T-helper 1 cell treated with Interleukin-12 subunit alpha and Interleukin-12 subunit beta and Interleukin-4 antibody, amounts not matched to agents 30 ng/mL and 1 ng/mL, for 36 hours (primary cell): Measurements from ENCODE around the gene LILRA5. TPM values are rescaled to one million over a fixed set of nuclear protein-coding genes. Genes with fewer than 3 reads are reported as not detected.
"Not testable (repeated sequence)": the region's sequence is repeated elsewhere in the genome, so short reads cannot be mapped to it uniquely, and the experiment has no call there.

Experiments used
- intact Hi-C: fragments of 100-400 bp; cut with micrococcal nuclease; formaldehyde crosslinking; loops from one replicate; pipeline ENCODE4 v1.15.1; 2024
- total RNA-seq: library from RNA; stranded (reverse); gene quantifications from 2 replicates; pipeline ENCODE4 v1.2.3, GENCODE V29; 2022

Gene LILRA5
- total RNA-seq: not detected in 2 replicates

- intact Hi-C loops: no loop called here
These were observed at the start of gene LILRA5 for GRCh38 chr19:54312436-54313377. Gene LILRA5 (minus strand): TSS chr19:54313166. CDS start chr19:54313019, 147 bp downstream.

GRCh38 chr19:54361680-54362422 is 48.9 kb upstream of the LILRA5 start:
- intact Hi-C loops: loop anchor here (1.0 kb wide), 3 partner anchors 9 to 26 kb away; no protein-coding TSS in a partner anchor

- intact Hi-C loops: not testable (repeated sequence)
These were observed 46.3 kb upstream of the LILRA5 start for GRCh38 chr19:54359149-54359820.

- intact Hi-C loops: no loop called here
These were observed 44.4 kb upstream of the LILRA5 start for GRCh38 chr19:54357381-54357780.

- intact Hi-C loops: no loop called here
These were observed 43.6 kb upstream of the LILRA5 start for GRCh38 chr19:54356444-54357056.

GRCh38 chr19:54355675-54356074 is 42.7 kb upstream of the LILRA5 start:
- intact Hi-C loops: loop anchor here (2.0 kb wide), 1 partner anchor 33 kb away; no protein-coding TSS in a partner anchor

GRCh38 chr19:54354761-54355160 is 41.8 kb upstream of the LILRA5 start:
- intact Hi-C loops: loop anchor here (1.0 to 2.0 kb wide), 2 partner anchors 29 to 34 kb away; no protein-coding TSS in a partner anchor

- intact Hi-C loops: no loop called here
These were observed 39.6 kb upstream of the LILRA5 start for GRCh38 chr19:54352546-54352945.

GRCh38 chr19:54352041-54352440 is 39.1 kb upstream of the LILRA5 start:
- intact Hi-C loops: no loop called here

- intact Hi-C loops: no loop called here
These were observed 38.5 kb upstream of the LILRA5 start for GRCh38 chr19:54351474-54351873.

GRCh38 chr19:54345938-54346386 is 33.0 kb upstream of the LILRA5 start:
- intact Hi-C loops: no loop called here

GRCh38 chr19:54343868-54344267 is 30.9 kb upstream of the LILRA5 start:
- intact Hi-C loops: no loop called here

GRCh38 chr19:54341295-54341694 is 28.3 kb upstream of the LILRA5 start:
- intact Hi-C loops: no loop called here

GRCh38 chr19:54339646-54340358 is 26.8 kb upstream of the LILRA5 start:
- intact Hi-C loops: no loop called here

- intact Hi-C loops: no loop called here
These were observed 25.6 kb upstream of the LILRA5 start for GRCh38 chr19:54338521-54338920.

GRCh38 chr19:54337858-54338230 is 24.9 kb upstream of the LILRA5 start:
- intact Hi-C loops: no loop called here

- intact Hi-C loops: no loop called here
These were observed 24.2 kb upstream of the LILRA5 start for GRCh38 chr19:54336893-54337857.

- intact Hi-C loops: no loop called here
These were observed 23.3 kb upstream of the LILRA5 start for GRCh38 chr19:54335979-54336892.
